Left forelimb (tissue), 1 donor: ENCODE data around the gene WSCD2.
A peak's percentile ranks its signal among the peaks of the same experiment; 100 is the strongest.

Source experiments
- DNase-seq: peaks from one replicate; pipeline ENCODE4 v3.0.0-alpha.2; 2018; ENCODE audit warnings: low spot score

WSCD2 gene

DNA sequence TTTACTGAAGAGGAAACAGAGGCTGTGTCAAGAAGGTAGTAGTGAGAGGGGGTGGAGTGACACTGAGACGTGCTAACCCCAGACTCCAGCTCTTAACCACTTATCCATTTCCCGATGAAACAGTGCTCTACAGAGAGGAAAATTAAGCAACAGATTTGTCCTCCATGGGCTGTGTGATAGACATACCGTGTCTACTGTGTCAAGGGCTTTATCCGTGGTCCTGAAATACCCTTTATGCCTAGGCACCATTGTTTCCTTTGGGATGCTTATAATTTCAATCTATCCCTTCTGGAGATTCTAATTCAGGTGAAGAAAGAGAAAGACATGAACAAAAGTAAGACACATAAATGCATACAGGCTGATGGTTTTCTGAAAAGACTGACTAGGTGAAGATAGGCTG is 138.4 kb downstream of the WSCD2 start:
- no peak for DNase-seq

DNA sequence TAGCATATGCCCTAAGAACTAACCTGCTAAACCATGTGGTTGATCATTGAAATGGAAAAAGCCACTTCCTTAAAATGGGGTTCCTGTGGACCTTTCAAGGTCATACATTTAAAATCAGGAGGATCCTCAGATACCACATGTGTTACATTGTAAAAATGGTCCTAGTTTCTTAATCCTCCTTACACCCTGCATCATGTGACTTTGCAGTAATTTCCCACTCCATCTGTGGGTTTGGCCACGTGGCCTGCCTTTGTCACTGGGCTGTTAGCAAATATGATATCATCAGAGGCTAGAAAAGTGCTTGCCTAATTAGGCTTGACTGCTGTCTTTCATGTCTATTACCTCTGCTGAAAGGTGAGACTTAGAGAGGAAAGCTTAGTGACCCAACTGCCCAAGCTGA is 139.3 kb downstream of the WSCD2 start:
- DNase-seq, result no peak

DNA sequence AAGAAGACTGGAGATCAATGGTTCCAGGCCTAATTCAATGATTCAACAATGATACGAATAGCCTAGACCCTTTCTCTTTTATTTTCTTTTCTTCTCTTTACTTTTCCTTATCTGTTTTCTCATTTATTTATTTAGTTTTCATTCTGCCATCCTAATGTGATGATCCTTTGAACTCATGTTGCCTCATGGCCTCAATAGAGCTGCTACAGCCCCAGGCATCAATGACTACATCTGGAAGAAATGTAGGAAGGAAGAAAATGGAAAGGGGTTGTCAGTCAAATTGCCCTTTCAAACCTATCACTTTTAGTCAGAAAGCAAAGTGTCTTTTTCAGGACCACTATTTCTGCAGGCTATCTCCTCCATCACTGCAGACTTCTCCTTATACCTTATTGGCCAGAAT is 140.1 kb downstream of the WSCD2 start:
- DNase-seq, result no peak

DNA sequence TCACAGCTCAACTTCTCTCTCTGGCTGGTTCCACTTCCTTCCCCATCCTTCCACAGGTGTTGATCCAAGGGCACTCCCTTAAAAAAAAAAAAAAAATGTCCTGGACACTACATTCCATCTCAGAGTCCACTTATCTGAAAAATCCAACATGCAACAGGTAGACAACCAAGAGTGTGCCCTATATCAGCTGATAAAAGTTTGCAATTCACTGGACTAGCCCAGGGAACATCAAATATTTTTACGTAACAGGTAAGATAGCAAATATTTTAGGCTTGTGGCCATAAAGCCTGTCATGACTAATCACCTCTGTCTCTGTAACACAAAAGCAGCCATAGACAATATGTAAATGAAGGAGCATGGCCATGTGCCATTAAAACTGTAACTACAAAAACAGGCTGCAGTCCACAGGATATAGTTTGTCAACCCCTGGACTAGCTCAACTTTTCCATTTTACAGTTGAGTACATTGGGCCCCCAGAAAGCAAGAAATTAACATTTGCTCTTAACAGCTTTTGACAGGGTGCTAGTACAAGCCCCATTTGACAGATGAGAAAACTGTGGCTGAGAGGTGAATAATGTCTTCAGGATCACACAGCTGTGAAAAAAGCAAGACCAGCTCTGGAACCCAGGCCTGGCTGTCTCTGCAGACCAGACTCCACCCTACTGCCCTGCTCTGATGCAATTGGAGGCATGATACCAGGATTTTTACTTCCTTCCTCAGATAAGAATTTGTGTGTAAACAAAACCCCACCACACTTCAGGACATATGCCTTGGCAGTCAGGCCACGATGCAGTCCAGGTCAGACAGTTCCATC is 141.2 kb downstream of the WSCD2 start:
- no peak for DNase-seq

DNA sequence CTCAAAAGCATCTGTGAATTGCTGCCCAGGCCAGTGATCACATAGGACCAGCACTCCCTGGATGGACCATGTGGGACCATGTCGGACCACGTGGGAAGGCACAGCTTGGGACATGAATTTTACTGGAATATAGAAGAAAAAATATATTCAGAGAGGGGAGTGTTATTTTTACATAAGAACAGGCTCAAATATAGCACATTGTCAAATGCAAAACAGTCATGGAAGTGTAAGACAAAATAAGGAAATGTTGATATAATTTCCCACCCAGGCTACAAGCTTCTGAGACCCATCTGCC is 141.7 kb downstream of the WSCD2 start:
- DNase-seq, result no peak

DNA sequence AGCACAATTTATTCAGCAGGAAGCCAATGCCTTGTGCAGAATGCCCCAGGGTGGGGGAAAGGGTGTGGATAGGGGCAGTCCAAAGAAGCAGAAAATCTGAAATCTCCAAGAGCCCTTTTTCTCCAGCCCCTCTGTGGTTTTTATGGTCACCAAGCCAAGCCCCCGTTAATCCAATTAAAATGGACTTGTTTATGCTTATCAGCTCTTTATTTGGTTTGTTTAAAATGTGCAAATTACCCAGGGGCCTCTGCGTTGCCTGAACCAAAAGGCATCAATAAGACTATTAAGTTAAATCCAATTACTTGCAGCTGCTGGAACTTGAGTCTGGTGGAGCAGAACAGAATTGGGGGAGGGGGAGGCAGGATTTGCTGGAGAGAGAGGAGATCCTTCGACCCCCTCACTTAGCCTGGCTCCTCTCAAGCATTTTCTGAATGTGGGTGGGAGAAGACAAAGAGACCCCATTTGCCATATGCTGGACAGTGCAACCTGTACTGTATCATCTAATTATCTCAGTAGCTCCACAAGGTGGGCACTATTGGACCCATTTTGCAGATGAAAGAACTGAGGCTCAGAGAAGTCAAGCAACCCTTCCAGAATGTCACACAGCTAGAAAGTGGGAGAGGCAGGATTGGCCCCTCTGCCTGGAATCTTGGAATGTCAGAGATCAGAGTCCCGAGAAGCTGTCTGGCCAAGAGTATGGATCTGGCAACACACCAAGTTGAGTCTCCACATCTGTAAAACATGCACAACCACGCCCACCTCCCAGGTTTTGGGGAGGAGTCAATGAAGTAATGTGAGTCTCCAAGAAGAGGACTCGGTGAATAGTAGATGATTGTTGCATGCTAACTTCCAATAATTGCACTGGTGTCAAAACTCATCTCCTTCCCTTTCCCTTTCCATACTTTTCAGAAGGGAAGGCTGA is 143.1 kb downstream of the WSCD2 start:
- DNase-seq, result no peak

DNA sequence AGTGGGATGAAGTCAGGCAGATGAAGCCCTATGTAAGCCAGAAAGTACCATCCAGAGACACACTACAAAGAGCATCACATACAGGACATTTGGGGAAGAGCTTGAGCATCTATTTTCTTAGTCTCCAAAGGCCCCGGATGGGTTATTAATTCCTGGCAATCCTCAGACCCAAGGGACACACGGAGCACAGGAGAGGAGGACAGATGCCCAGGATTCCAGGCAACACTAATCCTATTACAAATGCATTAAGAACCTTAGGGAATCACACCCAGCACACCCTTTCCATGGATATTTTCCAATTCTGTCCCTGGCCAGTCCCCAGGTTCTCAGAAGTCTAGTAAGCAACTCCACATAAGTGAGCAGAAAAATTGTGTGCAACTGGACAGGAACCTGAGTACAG is 144.1 kb downstream of the WSCD2 start:
- no peak for DNase-seq

DNA sequence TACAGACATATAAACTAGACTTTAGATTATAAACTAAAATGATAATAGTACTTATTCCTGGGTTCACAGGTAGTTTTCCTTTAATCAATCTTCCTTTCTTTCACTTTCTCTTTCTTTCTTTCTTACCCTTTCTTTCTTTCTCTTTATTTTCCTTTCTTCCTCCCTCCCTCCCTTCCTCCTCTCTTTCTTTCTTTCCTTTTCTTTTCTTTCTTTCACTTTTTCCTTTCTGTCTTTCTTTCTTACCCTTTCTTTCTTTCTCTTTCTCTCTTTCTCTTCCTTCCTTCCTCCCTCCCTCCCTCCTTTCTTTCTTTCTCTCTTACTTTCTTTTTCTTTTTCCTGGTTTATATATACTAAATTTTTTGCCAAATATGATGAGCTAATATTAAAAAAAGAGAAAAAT is 148.5 kb downstream of the WSCD2 start:
- no peak for DNase-seq

DNA sequence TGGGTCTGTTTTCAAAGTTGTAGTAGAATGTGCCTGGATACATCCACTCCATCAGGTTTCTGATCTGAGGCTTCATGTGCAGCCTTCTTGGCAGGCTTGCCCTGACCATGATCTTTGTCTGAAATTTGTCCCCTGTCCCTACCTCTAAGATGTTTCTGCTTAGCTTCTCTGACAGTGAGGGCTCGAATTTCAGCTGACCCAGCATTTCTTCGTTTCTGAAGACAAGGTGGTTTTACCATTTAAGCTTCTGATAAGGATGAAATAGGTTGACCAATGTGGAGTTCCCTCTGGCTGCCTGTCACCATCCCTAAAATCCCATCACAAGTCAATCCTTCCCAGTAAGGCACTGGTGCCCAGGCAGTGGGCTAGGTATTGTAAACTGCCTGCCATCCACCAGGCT is 153.1 kb downstream of the WSCD2 start:
- DNase-seq, result no peak

DNA sequence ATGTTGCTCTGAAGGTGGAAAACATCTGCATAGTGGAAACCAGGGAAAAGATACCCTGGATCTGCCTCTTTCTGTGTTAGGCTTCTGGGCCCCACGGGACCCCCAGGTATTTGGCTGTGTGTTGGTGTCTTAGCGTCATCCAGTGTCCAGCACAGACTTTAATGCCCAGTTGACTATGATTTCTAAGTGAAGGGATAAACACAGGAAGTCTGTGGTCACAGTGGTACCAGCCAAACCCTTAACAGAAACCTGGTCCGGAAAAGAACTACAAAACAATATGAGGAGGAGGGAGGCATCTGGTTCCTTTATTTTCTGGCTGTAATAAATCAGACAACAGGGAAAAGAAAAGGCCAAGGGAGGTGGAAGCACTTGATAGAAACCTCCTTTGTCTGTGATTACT is 153.6 kb downstream of the WSCD2 start:
- DNase-seq, result no peak

DNA sequence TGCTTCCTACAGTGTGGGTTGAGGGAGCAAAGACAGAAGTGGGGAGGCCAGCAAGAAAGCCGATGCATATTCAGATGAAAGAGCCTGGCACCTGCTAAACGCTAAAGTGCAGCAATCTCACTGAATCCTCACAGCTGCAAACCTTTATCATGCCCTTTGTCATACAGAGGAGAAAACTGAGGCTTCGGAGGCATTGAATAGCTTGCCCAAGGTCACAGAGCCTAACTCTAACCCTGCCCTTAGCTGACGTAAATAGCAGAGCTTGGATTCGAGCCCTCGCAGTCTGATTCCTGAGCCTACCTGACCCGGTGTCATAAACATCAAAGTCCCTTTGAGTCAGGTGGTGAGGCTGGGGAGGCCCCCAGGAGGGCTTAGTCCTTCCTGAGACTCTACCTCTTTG is 155.1 kb downstream of the WSCD2 start:
- peak; percentile 18 for DNase-seq

DNA sequence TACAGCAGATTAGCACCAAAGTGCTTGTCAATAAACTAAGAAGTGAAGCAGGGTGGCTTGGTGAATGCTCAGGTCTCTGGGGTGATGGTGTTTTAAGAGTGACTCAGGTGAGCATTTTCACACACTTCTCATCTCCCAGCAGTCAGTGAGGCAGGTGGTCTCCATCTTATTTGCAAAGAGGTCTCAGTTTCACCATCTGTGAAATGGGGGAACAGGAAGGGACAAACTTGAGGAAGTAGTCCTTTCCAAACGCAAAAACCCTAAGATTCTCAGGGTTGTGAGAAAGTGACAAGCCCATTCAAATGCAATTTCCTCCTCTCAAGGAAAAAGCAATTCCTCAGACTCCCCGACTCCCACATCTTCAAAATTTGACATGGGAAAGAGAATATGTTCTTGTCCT is 155.9 kb downstream of the WSCD2 start:
- no peak for DNase-seq

DNA sequence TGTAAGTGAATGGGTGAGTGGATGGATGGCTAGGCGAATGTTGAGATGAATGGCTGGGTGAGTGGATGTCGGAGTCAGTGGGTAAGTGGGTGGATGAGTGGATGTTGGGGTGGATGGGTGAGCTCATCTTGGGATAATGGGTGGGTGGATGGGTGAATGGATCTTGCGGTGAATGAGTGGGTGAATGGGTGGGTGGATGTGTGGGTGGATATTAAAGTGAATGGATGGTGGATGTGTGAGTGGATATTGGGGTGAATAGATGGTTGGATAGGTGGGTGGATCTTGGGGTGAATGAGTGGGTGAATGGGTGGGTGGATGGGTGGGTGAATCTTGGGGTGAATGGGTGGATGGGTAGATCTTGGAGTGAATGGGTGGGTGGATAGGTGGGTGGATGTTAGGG is 158.1 kb downstream of the WSCD2 start:
- no peak for DNase-seq

DNA sequence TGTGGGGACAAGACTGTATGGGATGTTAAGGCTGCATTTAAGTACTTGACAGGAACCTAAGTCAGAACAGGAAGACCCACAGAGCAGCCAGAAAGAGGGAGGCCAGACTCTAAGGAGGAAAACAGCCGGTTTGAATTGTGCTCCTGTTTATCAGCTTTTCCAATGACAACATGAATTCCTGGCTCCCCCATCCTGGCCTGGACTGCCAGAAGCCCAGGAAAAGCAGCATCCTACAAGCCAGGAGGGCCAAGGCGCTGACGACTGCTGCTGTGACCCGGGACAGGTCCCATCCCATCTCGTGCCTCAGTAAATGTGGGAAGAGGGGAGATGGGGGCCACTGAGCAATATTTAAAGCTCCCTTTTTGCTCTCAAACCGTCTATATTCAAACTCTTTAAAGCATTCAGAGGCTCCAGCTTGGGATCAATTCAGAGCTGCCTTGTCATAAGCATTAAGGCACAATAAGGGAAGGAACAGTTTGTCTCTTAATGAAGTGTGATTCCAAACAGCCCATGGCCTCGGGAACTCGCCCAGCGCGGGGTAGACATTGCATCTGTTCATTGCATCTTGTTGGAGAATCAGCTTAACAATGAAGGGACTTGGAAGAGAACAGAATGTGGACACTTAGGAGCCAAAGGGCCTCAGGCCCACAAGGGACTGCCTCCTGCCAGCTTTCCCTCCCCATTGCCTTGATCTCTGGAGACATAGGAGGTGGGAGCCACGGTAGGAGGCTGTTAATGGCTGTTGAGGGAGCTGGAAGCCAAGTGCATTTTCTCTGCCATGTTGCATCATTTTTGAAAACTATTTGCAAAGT is 160.5 kb downstream of the WSCD2 start:
- peak; percentile 82 for DNase-seq

DNA sequence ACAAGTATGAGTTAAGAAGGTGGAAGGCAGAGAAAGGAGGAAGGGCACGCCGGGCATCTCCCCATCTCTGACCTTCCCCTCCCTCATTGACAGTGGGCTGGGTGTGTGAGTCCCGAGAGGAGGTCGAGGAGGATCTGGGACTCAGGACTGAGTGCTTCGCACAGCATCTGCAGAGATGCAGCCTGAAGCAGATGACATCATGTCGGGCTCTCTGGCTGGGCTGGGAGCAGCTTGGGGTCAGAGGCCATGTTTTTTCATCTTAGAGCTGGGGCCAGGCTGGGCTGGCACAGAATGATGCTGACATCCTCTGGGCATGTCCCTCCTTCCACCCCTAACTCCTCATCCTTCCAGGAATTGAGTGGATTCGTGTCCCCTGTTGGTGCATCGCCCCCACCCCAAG is 166.6 kb downstream of the WSCD2 start:
- no peak for DNase-seq

DNA sequence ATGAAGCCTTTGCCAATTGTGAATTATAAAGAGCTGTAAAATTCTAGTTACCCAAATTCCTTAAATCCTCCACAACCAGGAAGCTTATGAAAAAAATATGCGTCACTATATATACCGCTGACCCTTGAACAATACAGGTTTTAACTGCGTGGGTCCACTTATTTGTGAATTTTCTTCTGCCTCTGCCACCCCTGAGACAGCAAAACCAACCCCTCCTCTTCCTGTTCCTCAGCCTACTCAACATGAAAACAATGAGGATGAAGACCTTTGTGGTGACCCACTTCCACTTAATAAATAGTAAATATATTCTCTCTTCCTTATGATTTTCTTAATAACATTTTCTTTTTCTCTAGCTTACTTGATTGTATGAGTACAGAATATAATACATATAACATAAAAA is 167.9 kb downstream of the WSCD2 start:
- DNase-seq, result no peak

DNA sequence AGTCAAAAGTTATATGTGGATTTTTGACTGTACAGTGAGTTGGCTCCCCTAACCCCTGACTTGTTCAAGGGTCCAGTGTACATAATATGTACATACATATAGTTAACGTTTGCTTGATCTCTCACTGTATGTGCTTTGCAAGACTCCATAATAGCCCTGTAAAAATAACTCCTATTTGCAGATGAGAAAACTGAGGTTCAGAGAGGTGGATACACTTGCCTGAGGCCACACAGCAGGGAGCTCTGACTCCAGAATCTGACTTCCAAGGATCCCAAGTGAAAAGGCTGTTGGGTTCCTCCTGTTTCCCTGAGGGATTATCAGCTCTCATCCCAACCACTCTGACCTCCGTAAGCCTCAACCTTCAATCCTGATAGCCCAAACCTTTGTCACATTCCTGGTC is 168.3 kb downstream of the WSCD2 start:
- no peak for DNase-seq

DNA sequence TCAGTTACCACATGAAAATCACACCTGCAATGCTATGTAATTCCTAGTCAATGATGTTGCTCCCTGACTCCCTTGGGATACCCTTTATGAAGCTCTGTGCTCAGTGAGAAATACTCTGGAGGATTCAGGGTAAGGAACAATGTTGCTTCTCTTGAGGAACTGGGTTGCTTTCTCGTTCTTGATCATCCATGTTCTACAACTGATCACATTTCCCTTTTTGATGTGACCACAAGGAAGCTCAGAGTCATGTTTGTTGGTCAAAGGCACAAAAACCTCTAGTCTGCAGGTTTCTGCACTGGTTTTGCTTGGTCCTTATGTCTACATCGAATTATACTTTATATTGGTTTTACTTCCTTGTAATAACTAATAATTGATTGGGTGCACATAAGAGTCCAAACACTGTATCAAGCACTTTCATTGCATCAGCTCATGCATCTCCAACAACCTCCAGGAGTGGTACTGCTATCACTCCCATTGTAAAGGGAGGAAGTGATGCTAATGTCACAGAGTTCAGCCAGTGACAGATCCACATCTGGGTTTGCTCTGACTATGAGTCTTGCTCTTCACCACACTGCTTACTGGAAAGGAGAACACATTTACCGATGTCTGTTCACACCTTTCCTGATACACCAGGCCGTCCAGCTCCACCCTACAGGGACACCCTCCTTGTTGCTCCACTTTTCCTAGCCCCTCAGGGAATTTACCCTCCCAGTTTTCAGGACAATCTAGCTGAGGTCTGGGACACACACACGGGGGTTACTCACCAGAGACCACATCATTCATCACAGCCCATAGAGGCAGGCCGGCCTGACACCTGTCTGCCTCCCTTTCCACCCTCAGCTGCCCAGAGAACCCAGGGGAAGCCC is 169.0 kb downstream of the WSCD2 start:
- DNase-seq, result no peak

DNA sequence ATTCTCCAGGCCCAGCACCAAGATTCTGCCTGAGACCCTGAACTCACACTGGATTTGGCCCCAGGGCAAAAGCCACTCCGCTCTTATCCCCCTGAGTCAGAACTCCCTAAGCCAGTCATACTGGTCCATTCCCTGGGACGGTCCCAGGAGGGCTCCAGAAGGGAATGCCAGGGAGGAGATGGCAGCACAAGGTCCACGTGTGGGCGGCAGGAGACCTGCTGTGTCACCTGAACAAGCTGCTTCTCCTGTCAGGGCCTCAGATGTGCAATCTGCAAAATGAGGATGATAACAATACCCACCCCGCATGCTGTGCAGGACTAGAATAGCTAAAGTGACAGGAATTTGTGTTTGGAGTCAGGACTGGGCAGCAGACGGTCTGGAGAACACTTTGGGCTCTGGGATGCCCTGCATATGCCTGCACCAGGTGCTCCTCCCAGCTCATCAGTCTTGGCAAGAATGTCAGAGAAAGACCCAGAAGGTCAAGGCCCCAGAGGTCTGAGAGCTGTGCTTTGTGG is 169.7 kb downstream of the WSCD2 start:
- DNase-seq, result no peak

DNA sequence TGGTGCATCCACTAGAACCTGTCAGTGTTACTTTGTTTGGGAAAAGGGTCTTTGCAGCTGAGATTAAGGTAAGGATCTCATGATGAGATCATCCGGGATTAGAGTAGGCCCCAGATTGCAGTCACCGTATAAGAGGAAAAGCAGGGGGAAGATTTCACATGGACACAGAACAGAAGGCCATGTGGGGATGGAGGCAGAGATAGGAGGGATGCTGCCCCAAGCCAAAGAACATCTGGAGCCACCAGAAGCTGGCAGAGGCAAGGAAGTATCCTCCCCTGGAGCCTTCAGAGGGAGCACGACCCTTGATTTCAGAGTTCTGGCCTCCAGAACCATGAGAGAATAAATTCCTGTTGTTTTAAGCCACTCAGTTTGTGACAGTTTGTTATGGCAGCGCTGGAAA is 170.4 kb downstream of the WSCD2 start:
- no peak for DNase-seq
